HG03342 (cell line): ENCODE results near the gene BRAF.
"Not testable (repeated sequence)": the region's sequence is repeated elsewhere in the genome, so short reads cannot be mapped to it uniquely, and the experiment has no call there.

Experiments
- ATAC-seq: cut with Tn5 transposase; IDR thresholded peaks from one replicate; pipeline ENCODE4 v1.9.1; 2021; ENCODE audit warnings: mild to moderate bottlenecking, moderate library complexity; ENCODE audit not compliant: unreplicated experiment

BRAF gene

GRCh38 chr7:140719721-140720120 is 205.0 kb downstream of the BRAF start:
- no peak for ATAC-seq

GRCh38 chr7:140714331-140715040 is 210.2 kb downstream of the BRAF start:
- ATAC-seq = no peak

- ATAC-seq = not testable (repeated sequence)
These were observed 212.3 kb downstream of the BRAF start for GRCh38 chr7:140712392-140712791.

DNA sequence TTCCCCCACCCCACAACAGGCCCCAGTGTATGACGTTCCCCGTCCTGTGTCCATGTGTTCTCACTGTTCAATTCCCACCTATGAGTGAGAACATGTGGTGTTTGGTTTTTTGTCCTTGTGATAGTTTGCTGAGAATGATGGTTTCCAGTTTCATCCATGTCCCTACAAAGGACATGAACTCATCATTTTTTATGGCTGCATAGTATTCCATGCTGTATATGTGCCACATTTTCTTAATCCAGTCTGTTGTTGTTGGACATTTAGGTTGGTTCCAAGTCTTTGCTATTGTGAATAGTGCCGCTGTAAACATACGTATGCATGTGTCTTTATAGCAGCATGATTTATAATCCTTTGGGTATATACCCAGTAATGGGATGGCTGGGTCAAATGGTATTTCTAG is 216.0 kb downstream of the BRAF start:
- ATAC-seq = not testable (repeated sequence)

DNA sequence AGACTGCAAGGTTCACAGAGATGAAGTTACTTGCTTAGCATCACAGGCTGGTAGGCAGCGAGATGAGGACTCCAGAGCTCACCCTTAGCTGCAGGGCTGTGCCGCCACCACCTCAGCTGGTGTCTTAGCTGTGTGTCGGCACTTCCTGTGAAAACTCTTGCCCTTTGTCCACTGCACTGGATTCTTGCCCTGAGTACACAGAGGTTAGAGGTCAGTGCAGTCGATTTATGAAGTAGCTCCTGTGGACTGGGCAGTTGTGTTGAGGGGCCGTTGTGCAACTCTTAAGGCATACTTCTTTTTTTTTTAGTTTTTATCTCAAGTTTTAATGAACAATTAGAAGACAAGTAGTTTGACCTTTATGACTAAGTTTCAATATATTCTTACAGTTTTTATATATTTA is 217.6 kb downstream of the BRAF start:
- no peak for ATAC-seq

DNA sequence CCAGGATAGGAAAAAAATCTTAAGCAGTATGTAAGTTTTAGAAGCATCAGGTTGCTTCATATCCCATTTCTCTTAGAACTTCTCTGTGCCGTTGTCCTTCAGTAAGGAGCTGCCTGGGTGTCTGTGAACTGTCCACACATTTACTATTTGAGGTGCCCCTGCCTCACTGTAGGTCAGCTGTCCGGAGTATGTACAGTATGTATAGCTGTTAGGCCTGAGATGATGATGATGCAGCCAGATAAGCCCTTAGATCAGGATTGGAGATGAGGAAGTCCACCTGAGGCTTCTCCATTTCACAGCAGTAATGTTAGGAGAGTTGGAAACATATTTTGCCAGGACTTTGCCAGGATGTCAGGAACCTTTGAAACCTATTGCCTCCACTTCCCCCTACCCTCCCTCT is 220.5 kb downstream of the BRAF start:
- no peak for ATAC-seq

- ATAC-seq = no peak
These were observed 222.0 kb downstream of the BRAF start for GRCh38 chr7:140702774-140703173.

GRCh38 chr7:140698477-140698876 is 226.3 kb downstream of the BRAF start:
- ATAC-seq = no peak

GRCh38 chr7:140697447-140698143 is 227.1 kb downstream of the BRAF start:
- no peak for ATAC-seq

DNA sequence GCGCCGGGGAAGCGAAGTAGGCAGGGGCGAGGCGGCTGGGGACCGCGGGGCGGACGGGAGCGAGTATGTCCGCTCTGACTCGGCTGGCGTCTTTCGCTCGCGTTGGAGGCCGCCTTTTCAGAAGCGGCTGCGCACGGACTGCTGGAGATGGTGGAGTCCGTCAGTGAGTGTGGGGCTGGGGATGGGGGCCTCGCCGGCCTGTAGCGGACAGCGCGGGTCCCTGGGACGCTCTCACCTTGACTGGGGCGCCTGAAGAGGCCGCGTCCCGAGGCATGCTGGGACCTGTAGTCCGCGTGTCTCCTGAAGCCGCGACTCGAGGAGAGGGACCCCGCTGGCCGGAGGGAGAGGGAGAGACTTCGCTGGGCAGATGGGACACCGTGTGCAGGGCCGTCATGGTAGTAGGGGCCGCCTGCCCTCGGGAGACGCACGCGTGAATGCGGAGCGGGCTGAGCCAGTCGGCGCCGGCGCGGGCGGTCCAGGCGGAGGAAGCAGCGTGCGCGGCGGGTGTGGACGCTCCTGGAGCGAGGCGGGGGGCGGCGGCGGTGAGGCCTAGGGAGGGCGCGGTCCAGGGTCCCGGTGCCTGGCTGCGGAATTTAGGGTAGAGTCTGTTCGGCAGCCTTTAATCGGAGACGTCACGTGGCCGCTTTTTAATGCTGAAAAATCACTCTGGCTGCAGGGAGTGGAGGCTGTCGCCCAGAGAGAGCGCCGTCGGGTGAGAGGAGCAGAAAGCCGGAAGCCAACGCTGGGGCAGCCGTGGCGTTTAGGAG is 227.9 kb downstream of the BRAF start, which contains the start of gene NDUFB2:
Gene NDUFB2 (plus strand): TSS at position 29 of the 767 bp plus-strand sequence. CDS start 37 bp downstream, at position 66.
- peak; percentile 94 for ATAC-seq

- ATAC-seq = no peak
These were observed 228.6 kb downstream of the BRAF start for GRCh38 chr7:140696024-140696679.

DNA sequence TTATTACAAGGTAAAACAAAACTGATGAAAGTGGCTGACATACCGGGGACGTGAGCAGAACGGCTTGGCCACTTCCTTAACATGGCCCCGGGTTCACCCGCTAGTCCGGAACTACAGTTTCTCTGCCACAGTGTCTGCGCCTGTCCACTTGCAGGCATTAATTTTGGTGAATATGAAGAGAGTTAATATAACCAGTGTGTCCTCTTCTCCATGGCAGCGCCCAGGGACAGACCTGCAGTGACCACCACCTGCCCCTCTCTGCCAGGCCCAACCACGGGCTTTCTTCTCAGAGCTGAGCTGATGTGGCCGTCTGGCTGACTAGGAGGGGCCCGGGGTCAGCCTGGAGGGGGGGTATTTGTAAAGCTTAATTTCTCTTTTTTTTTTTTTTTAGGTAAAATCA is 229.3 kb downstream of the BRAF start:
- ATAC-seq = no peak

GRCh38 chr7:140694592-140694991 is 230.1 kb downstream of the BRAF start:
- ATAC-seq = no peak

GRCh38 chr7:140693849-140694248 is 230.9 kb downstream of the BRAF start:
- not testable (repeated sequence) for ATAC-seq

GRCh38 chr7:140691376-140692045 is 233.2 kb downstream of the BRAF start:
- ATAC-seq = no peak

DNA sequence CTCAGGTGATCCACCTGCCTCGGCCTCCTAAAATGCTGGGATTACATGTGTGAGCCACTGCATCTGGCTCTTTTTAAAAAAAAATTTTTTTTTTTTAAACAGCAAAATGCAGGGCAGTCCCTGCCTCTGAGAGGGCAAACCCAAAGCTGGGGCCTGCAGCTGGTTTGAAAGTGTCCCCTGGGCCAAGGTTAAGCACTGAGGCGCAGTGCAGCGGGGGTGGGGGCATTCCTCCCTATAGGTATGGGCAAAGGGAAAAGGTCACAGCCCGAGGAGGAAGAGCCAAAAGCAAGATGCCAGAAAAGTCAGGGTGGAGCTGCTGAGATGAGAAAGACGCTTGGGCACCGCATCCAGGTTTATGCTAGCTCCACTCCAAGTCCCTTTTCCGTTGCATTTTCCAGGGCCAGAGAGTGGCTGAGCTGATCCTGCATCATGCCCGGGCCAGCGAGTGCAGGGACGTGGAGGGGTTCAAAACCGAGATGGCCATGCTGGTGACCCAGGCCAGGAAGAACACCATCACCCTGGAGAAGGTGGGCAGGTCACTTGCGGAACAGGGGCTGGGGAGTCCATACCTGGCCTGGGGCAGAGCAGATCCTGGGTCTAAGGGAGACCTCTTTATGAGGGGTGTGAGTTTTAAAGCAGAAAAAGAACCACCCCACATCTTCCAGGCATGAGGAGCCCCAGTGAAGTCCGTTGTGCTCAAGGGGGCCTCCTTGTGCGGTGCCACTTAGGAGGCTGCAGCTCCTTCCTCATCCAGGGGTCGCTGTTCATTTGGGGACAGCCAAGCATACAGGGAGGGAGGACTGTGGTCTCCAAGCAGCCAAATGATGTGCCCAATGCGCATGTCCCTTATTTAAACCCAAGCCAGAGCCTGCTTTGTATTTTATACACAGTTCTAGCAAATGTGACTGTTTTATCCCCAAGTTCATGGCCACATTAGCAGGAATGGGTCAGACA is 235.3 kb downstream of the BRAF start:
- no peak for ATAC-seq

DNA sequence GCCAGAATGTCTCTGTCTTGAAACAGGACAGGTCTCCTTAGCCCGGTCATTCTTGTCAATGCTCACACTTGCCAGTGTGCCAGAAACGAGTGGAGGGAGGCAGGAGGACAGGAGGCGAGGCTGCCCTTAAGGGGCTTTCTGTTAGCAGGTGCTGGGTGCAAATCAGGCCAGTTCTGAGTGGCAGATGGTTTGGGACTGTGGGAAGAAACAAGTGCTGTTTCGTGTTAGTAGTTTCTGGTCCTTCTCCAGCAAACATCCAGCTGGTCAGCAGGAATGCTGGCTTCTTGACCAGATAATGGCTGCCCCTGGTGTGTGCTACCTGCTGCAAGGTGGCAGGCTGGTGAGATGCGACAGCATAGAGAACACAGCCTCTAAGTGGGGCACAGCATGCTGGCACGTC is 236.4 kb downstream of the BRAF start:
- ATAC-seq = no peak

DNA sequence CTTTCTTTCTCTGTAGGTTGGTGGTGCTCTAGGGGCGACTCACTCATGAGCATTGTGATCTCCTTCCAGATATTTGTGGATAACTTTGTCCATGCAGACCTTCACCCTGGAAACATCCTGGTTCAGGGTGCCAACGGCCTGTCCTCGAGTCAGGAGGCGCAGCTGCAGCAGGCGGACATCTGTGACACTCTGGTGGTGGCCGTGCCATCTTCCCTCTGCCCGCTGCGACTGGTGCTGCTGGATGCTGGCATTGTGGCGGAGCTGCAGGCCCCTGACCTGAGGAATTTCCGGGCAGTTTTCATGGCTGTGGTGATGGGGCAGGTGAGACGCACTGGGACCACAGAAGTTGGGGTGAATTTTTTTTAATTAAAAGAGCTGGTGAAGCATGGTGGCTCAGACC is 237.8 kb downstream of the BRAF start:
- ATAC-seq = no peak

- no peak for ATAC-seq
These were observed 239.2 kb downstream of the BRAF start for GRCh38 chr7:140685407-140686087.
